H1 (cell line): ENCODE measurements around the gene BHLHE23. TPM values are rescaled to one million over a fixed set of nuclear protein-coding genes. Genes with fewer than 3 reads are reported as not detected.

Source experiments
- CTCF ChIA-PET: fragments of 300-600 bp; sonication (Branson Sonifier 250); formaldehyde crosslinking; loops from one replicate; lab custom pipeline; 2021; ENCODE audit not compliant: partially characterized antibody; lab: Charles Lee
- POLR2A ChIA-PET: fragments of 300-600 bp; sonication (Branson Sonifier 250); formaldehyde crosslinking; loops from one replicate; lab custom pipeline; 2021; ENCODE audit warnings: inconsistent platforms; ENCODE audit not compliant: partially characterized antibody; lab: Charles Lee
- DNase-seq, 2 experiments: peaks; one replicate each; pipeline versions ENCODE4 v3.0.0 to v3.0.0-alpha.2; 2010 to 2022; ENCODE audit warnings: low spot score in 2 of 2, low read depth in 1 of 2, mixed read lengths in 1 of 2
- FAIRE-seq: peaks from 2 replicates; lab custom pipeline; 2011; peaks lifted over from hg19 to GRCh38; lab: Jason Lieb, UNC
- H2AFZ ChIP-seq: 2 replicates; pipeline ENCODE4 v1.8.1; 2012; ENCODE audit warnings: low read length, inconsistent platforms
- H2AK5ac ChIP-seq: 2 replicates; pipeline ENCODE4 v1.6.1; 2013; ENCODE audit warnings: low read depth, low read length
- H2BK120ac ChIP-seq: replicated peaks from 2 replicates; pipeline ENCODE3; 2013; ENCODE audit warnings: low read depth, low read length, inconsistent platforms
- H2BK12ac ChIP-seq: 2 replicates; pipeline ENCODE4 v1.6.1; 2013; ENCODE audit warnings: low read depth, low read length
- H2BK15ac ChIP-seq: 2 replicates; pipeline ENCODE4 v1.6.1; 2013; ENCODE audit warnings: low read length
- H2BK20ac ChIP-seq: 2 replicates; pipeline ENCODE4 v1.6.1; 2013; ENCODE audit warnings: low read length
- H2BK5ac ChIP-seq: 2 replicates; pipeline ENCODE4 v1.6.1; 2013; ENCODE audit warnings: low read depth, low read length
- H3K14ac ChIP-seq: 2 replicates; pipeline ENCODE4 v1.6.1; 2013; ENCODE audit warnings: inconsistent platforms; ENCODE audit not compliant: insufficient read length
- H3K18ac ChIP-seq: 2 replicates; pipeline ENCODE4 v1.6.1; 2013; ENCODE audit warnings: low read length; ENCODE audit errors: extremely low read depth
- H3K23ac ChIP-seq: 2 replicates; pipeline ENCODE4 v1.6.1; 2013; ENCODE audit warnings: inconsistent platforms; ENCODE audit not compliant: insufficient read length
- H3K23me2 ChIP-seq: 2 replicates; pipeline ENCODE4 v1.6.1; 2013; ENCODE audit warnings: low read depth, low read length
- H3K27ac ChIP-seq: 2 replicates; pipeline ENCODE4 v1.6.1; 2011; ENCODE audit warnings: low read depth, low read length, inconsistent platforms
- H3K27me3 ChIP-seq, 4 experiments: replicated peaks in 1 of 4; 1 replicate in 1 of 4; 2 replicates in 3 of 4; pipeline versions ENCODE4 v1.6.1 to v1.8.1; 2011 to 2013; ENCODE audit warnings: low read length in 3 of 4, mild to moderate bottlenecking in 3 of 4, inconsistent platforms in 2 of 4, mixed read lengths in 2 of 4, moderate library complexity in 1 of 4; ENCODE audit not compliant: control insufficient read depth in 3 of 4, insufficient read depth in 3 of 4; ENCODE audit errors: extremely low read depth in 1 of 4
- H3K36me3 ChIP-seq, 4 experiments: 2 replicates each; pipeline versions ENCODE4 v1.6.1 to v1.8.1; 2011 to 2013; ENCODE audit warnings: mild to moderate bottlenecking in 4 of 4, low read length in 3 of 4, moderate library complexity in 2 of 4, control low read depth in 1 of 4, inconsistent platforms in 1 of 4; ENCODE audit not compliant: insufficient read depth in 4 of 4, control insufficient read depth in 2 of 4
- H3K4ac ChIP-seq: replicated peaks from 2 replicates; pipeline ENCODE3; 2013; ENCODE audit warnings: low read length, low read depth, mixed read lengths, inconsistent platforms; ENCODE audit not compliant: insufficient read length
- H3K4me1 ChIP-seq, 4 experiments: replicated peaks in 1 of 4; 1 replicate in 1 of 4; 2 replicates in 3 of 4; pipeline versions ENCODE4 v1.6.1 to v1.8.1; 2011 to 2013; ENCODE audit warnings: low read length in 3 of 4, inconsistent platforms in 2 of 4, mixed read lengths in 1 of 4; ENCODE audit not compliant: insufficient read depth in 4 of 4, control insufficient read depth in 3 of 4
- H3K4me2 ChIP-seq, 2 experiments: 2 replicates each; pipeline versions ENCODE4 v1.6.1 to v1.8.1; 2011 to 2013; ENCODE audit warnings: low read depth in 2 of 2, low read length in 2 of 2, control low read depth in 1 of 2, inconsistent platforms in 1 of 2, mild to moderate bottlenecking in 1 of 2; ENCODE audit not compliant: insufficient read depth in 1 of 2
- H3K4me3 ChIP-seq, 4 experiments: fragments of 200-600, 300-600 bp in 1 of 4; sonication (generic), shearing (Covaris generic), sonication (Bioruptor Twin) in 1 of 4; 2 replicates each; pipeline versions ENCODE4 v1.5.1 to v1.8.1; 2011 to 2016; ENCODE audit warnings: low read length in 4 of 4, low read depth in 3 of 4, control low read depth in 2 of 4, inconsistent platforms in 2 of 4, mild to moderate bottlenecking in 2 of 4, mixed read lengths in 1 of 4, moderate library complexity in 1 of 4; ENCODE audit not compliant: insufficient read depth in 2 of 4; ENCODE audit errors: extremely low read depth in 1 of 4
- H3K56ac ChIP-seq: replicated peaks from 2 replicates; pipeline ENCODE3; 2013; ENCODE audit warnings: low read depth, mild to moderate bottlenecking, mixed read lengths, low read length, inconsistent platforms; ENCODE audit not compliant: insufficient read length
- H3K79me1 ChIP-seq: 2 replicates; pipeline ENCODE4 v1.6.1; 2013; ENCODE audit warnings: low read depth, low read length, control low read depth
- H3K79me2 ChIP-seq, 2 experiments: 2 replicates each; pipeline versions ENCODE4 v1.6.1 to v1.8.1; 2012 to 2013; ENCODE audit warnings: low read length in 2 of 2, mild to moderate bottlenecking in 2 of 2, inconsistent platforms in 1 of 2; ENCODE audit not compliant: insufficient read depth in 2 of 2, control insufficient read depth in 1 of 2
- H3K9ac ChIP-seq, 4 experiments: replicated peaks in 1 of 4; 1 replicate in 1 of 4; 2 replicates in 3 of 4; pipeline versions ENCODE4 v1.6.1 to v1.8.1; 2011 to 2013; ENCODE audit warnings: low read depth in 3 of 4, low read length in 3 of 4, control low read depth in 2 of 4, mild to moderate bottlenecking in 2 of 4, moderate library complexity in 2 of 4, inconsistent platforms in 1 of 4; ENCODE audit errors: extremely low read depth in 1 of 4
- H3K9me3 ChIP-seq, 2 experiments: 2 replicates each; pipeline versions ENCODE4 v1.6.1 to v1.8.1; 2012 to 2013; ENCODE audit warnings: mild to moderate bottlenecking in 2 of 2, moderate library complexity in 2 of 2, control low read depth in 1 of 2, inconsistent platforms in 1 of 2, low read depth in 1 of 2, low read length in 1 of 2, mixed read lengths in 1 of 2; ENCODE audit not compliant: insufficient read depth in 2 of 2
- H4K20me1 ChIP-seq, 2 experiments: replicated peaks in 1 of 2; 2 replicates each; pipeline versions ENCODE3 to v1.8.1; 2011 to 2013; ENCODE audit warnings: inconsistent platforms in 2 of 2, low read length in 2 of 2, mild to moderate bottlenecking in 1 of 2; ENCODE audit not compliant: insufficient read depth in 2 of 2, control insufficient read depth in 1 of 2
- H4K5ac ChIP-seq: 2 replicates; pipeline ENCODE4 v1.6.1; 2013; ENCODE audit warnings: low read length, low read depth, mixed read lengths, inconsistent platforms; ENCODE audit not compliant: insufficient read length
- H4K8ac ChIP-seq: 2 replicates; pipeline ENCODE4 v1.8.0; 2013; ENCODE audit warnings: mild to moderate bottlenecking, moderate library complexity, low read length, inconsistent platforms; ENCODE audit not compliant: insufficient read depth; ENCODE audit errors: extremely low read depth
- H4K91ac ChIP-seq: replicated peaks from 2 replicates; pipeline ENCODE3; 2013; ENCODE audit warnings: low read length, mixed read lengths, inconsistent platforms; ENCODE audit not compliant: insufficient read length
- BCL11A ChIP-seq, 2 experiments: IDR thresholded peaks; one replicate each; pipeline ENCODE4 v1.6.1; 2011; ENCODE audit warnings: low read depth in 2 of 2, low read length in 2 of 2, mild to moderate bottlenecking in 2 of 2
- CBX5 ChIP-seq: fragments of 300-800, 300-1000 bp; sonication (generic); IDR thresholded peaks from 2 replicates; pipeline ENCODE4 v1.7.1; 2016; ENCODE audit warnings: antibody characterized with exemption, low read length, low read depth
- CTBP2 ChIP-seq: IDR thresholded peaks from 2 replicates; pipeline ENCODE4 v1.7.0; 2011; ENCODE audit warnings: borderline replicate concordance, mild to moderate bottlenecking, moderate library complexity, mixed read lengths, low read length; ENCODE audit not compliant: insufficient read depth, insufficient read length
- HDAC2 ChIP-seq, 2 experiments: fragments of 300-600 bp in 1 of 2; sonication (generic) in 1 of 2; IDR thresholded peaks; 2 replicates each; pipeline ENCODE4 v1.6.1; 2011 to 2012; ENCODE audit warnings: low read depth in 2 of 2, low read length in 2 of 2, mild to moderate bottlenecking in 2 of 2, moderate library complexity in 2 of 2, borderline replicate concordance in 1 of 2, inconsistent platforms in 1 of 2
- JUN ChIP-seq: IDR thresholded peaks from 2 replicates; pipeline ENCODE4 v1.6.1; 2011; ENCODE audit warnings: low read depth, mild to moderate bottlenecking, improper control_type of control experiment, low read length
- NRF1 ChIP-seq: IDR thresholded peaks from 2 replicates; pipeline ENCODE4 v1.6.1; 2011; ENCODE audit warnings: mild to moderate bottlenecking, low read depth, low read length, improper control_type of control experiment
- POU5F1 ChIP-seq: IDR thresholded peaks from 2 replicates; pipeline ENCODE4 v1.6.1; 2011; ENCODE audit warnings: low read depth, mild to moderate bottlenecking, low read length, moderate library complexity
- SIRT6 ChIP-seq: IDR thresholded peaks from one replicate; pipeline ENCODE4 v1.7.1; 2012; ENCODE audit warnings: low read length, inconsistent platforms
- SUZ12 ChIP-seq: fragments of 200-600 bp; sonication (generic); IDR thresholded peaks from 2 replicates; pipeline ENCODE4 v1.6.1; 2012; ENCODE audit warnings: mild to moderate bottlenecking, inconsistent platforms, low read length, moderate library complexity, mixed read lengths
- WGBS, 2 experiments: shearing (Covaris generic) in 1 of 2; methylation state at CpG; one replicate each; pipeline versions ENCODE4 v1.1.6 to v1.1.7; 2013 to 2015; ENCODE audit warnings: low lambda C conversion rate in 2 of 2, mixed read lengths in 2 of 2, inconsistent platforms in 1 of 2, low coverage in 1 of 2, missing lambda C conversion rate in 1 of 2; ENCODE audit not compliant: insufficient replicate concordance in 2 of 2, insufficient coverage in 1 of 2, insufficient read length in 1 of 2; ENCODE audit errors: extremely low coverage in 1 of 2, missing lambda C conversion rate in 1 of 2; 5-methylcytosine and 5-hydroxymethylcytosine counted together
- polyA plus RNA-seq, 7 experiments: library from polyadenylated mRNA; depleted of rRNA in 3 of 7; stranded (reverse) in 5 of 7; unstranded in 2 of 7; fragments of >200 nt in 5 of 7; fragments of 200-250 nt in 2 of 7; gene quantifications; 1 replicate in 5 of 7; 2 replicates in 1 of 7; 4 replicates in 1 of 7; pipeline versions ENCODE4 v1.2.1 to v1.2.3, GENCODE V29; 2011 to 2013; ENCODE audit warnings: missing spikeins in 2 of 7, mixed read lengths in 2 of 7
- total RNA-seq: library from RNA; stranded (reverse); fragmentation: NEBNext Ultra II Directional; extraction: Animal tissue kit (Norgen Biotek cat#: 25700); gene quantifications from 2 replicates; pipeline ENCODE4 v1.2.1, GENCODE V29; 2021
- TF ChIP-seq, protein P1 (sequence below): IDR thresholded peaks from 2 replicates; pipeline ENCODE4 v1.6.1; 2011; ENCODE audit warnings: low read depth, mild to moderate bottlenecking, low read length; ENCODE audit not compliant: insufficient read depth

Gene BHLHE23
- total and polyA plus RNA-seq, 2 of the 8 experiments (the other 6 are each of a cell fraction or from before 2014, with no cell fraction given): 0.47 TPM; not detected in 1

DNA sequence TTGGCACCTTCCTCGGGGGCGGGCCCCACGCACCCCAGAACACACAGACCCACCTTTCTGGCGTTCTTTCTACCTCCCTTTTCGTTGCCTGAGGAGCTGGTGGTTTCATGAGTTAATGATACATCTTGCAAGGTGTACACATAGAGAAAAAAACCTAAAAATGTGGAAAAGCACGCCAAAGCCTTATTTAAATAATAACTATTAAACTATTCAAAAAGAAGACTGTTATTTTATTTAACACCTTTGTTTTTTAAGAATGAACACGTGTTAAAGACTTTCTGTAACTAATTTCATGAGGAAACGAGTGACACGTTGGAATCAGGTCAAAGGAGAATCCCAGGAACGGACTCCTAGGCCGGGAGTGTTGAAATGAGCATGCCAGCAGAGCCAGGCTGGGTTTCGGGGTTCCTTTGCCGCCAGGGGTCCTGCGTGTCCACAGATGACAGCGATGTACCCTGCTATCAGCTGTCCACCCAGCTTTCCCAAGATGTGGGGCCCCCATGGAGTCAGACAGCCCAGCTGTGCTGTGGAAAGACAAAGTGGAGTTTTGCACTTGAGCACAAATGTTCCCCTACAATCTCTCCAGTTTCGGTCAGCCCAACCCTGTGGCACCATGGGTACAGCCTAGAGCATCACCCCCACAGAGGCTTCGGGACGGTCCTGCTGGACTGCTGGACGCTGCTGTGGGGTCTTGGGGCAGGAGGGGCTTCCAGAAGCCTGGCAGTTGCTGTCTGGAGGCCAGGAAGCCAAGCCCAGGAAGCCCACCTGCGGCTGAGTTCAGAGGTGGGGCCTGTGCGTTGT is 38.2 kb downstream of the BHLHE23 start:
- Histone ChIP-seq H3K23ac (no peak overlapping the region), H3K27me3 (peaks cover 8 to 16% (median 13%) of the 10 kb centered on the region in 4 experiments), H2BK15ac (no peak overlapping the region), H3K56ac (no peak overlapping the region), H3K18ac (peak overlapping the region; percentile 60; the same call in 1 of the 2 replicates), H3K4me2 (no peak overlapping the region), H2BK5ac (no peak overlapping the region; the same call in 1 of the 2 replicates), H4K20me1 (peaks cover 0 to 9% of the 10 kb centered on the region in 2 experiments), H4K8ac (peak overlapping the region; percentile 81), H3K4me3 (no peak overlapping the region), H3K79me2 (no peaks in the 10 kb centered on the region), H3K4me1 (peaks cover 0 to 11% (median 5%) of the 10 kb centered on the region in 4 experiments; a peak in 5 of 7 replicates), H3K9ac (no peak overlapping the region), H3K27ac (no peak overlapping the region), H2AFZ (no peak overlapping the region), H3K23me2 (peaks cover 13% of the 10 kb centered on the region; the same call in 1 of the 2 replicates), H3K14ac (no peak overlapping the region), H4K91ac (no peak overlapping the region), H2BK12ac (no peak overlapping the region), H2BK20ac (no peak overlapping the region), H2AK5ac (no peak overlapping the region), H3K36me3 (peaks cover 0 to 3% (median 0%) of the 10 kb centered on the region in 4 experiments; a peak in 3 of 8 replicates), H4K5ac (no peak overlapping the region), H3K4ac (no peak overlapping the region), H3K9me3 (no peaks in the 10 kb centered on the region), H2BK120ac (no peak overlapping the region), H3K79me1 (no peaks in the 10 kb centered on the region)
- WGBS, 2 experiments: 86% methylated on average over 21 of the region's 21 CpGs; no CpG with 5 or more reads in 1 of the 2 experiments
- DNase-seq (no peak), FAIRE-seq (no peak)
- CTCF ChIA-PET: interaction anchor here (1.1 to 8.1 kb wide), 8 partner anchors 14 to 67 kb away, joined by 3 to 53 read pairs (median 4); partner anchors contain the start of gene BHLHE23
- POLR2A ChIA-PET: interaction anchor here (1.3 to 3.4 kb wide), 6 partner anchors 9 to 93 kb away, joined by 3 to 13 read pairs (median 3); partner anchors contain the start of gene GID8
- TF ChIP-seq SIRT6 (no peak), CBX5 (no peak), NRF1 (no peak), JUN (no peak), HDAC2 (IDR thresholded peaks at IDR 0.05; ENCODE audit: borderline replicate concordance in 1 of 2, low read depth in 2 of 2, low read length in 2 of 2) (no peak), POU5F1 (no peak), BCL11A (IDR thresholded peaks at IDR 0.05; ENCODE audit: low read depth in 2 of 2, low read length in 2 of 2) (no peak), SUZ12 (no peak), CTBP2 (no peak)
- TF ChIP-seq, protein P1, sequence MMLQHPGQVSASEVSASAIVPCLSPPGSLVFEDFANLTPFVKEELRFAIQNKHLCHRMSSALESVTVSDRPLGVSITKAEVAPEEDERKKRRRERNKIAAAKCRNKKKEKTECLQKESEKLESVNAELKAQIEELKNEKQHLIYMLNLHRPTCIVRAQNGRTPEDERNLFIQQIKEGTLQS: no peak
